ENCODE results near the gene MAP7.

GRCh38 chr6:136467186-136467585 is 83.0 kb downstream of the MAP7 start:
- TF ChIP-seq, protein P1, sequence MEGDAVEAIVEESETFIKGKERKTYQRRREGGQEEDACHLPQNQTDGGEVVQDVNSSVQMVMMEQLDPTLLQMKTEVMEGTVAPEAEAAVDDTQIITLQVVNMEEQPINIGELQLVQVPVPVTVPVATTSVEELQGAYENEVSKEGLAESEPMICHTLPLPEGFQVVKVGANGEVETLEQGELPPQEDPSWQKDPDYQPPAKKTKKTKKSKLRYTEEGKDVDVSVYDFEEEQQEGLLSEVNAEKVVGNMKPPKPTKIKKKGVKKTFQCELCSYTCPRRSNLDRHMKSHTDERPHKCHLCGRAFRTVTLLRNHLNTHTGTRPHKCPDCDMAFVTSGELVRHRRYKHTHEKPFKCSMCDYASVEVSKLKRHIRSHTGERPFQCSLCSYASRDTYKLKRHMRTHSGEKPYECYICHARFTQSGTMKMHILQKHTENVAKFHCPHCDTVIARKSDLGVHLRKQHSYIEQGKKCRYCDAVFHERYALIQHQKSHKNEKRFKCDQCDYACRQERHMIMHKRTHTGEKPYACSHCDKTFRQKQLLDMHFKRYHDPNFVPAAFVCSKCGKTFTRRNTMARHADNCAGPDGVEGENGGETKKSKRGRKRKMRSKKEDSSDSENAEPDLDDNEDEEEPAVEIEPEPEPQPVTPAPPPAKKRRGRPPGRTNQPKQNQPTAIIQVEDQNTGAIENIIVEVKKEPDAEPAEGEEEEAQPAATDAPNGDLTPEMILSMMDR (IDR thresholded peaks at IDR 0.05; ENCODE audit: low read length), result no peak
- TF ChIP-seq EZH2 (optimal IDR thresholded peaks at IDR 0.05; ENCODE audit: low read depth, low read length), result no peak

Measured in MM.1S (cell line).